Measurements from ENCODE around the gene FXYD3. TPM values are rescaled to one million over a fixed set of nuclear protein-coding genes. Genes with fewer than 3 reads are reported as not detected.

FXYD3 gene
- total and polyA plus RNA-seq, 2 of the 13 experiments (the other 11 are each of a cell fraction or from before 2014, with no cell fraction given), result 4.9 TPM; not detected in 1

DNA sequence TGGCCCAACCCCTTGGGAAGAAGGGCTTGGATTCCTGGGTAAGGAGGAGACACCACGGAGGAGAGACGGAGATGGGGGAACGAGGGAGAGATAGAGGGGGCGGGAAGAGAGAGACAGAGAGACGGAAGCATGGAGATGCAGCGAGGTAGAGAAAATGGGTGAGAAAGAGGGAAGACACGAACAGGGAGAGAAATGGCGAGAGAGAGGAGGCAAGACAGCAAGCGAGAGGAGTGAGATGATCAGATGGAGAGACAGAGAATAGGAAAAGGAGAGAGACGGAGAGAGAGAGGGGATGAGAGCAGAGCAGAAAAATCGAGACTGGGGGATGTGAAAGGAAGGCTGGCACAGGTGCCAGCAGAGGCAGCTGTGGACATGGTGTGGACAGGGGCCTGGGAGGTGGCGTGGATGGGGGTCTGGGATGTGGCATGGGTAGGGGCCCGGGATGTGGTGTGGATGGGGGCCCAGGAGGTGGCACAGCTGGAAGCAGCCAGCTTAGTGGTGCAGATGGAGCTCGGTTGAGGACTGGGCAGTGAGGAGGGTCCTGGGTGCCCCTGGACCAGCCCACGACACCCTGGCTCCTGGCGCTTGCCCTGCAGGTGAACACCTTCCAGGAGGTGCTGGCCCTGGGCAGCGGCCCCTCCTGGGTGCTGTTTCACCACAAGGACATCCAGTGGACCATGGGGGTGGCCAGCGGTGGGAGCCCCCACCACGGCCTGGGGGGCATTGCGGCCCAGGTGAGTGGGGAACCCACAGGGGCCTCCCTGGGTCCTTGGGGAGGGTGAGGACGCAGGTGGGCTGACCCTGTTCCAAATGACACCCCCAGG is 40.2 kb upstream of the FXYD3 start:
- ChIA-PET CTCF (ENCODE audit: low intra/inter-chr PET ratio, low total read pairs) (no interaction called here), POLR2A (no interaction called here)
- H3K27me3 ChIP-seq (ENCODE audit: control insufficient read depth in 1 of 2, insufficient read depth in 2 of 2, low read length in 2 of 2), result peaks cover 16 to 61% of the 10 kb centered on the region in 2 experiments
- 41% methylated on average over 13 of the region's 21 CpGs for WGBS (ENCODE audit: low lambda C conversion rate)
- no peak for FAIRE-seq
- H2AFZ ChIP-seq (ENCODE audit: low read length), result no peak overlapping the region
- H4K20me1 ChIP-seq (ENCODE audit: insufficient read depth, low read length), result no peaks in the 10 kb centered on the region
- in situ Hi-C loops (cut with HindIII; ENCODE audit: extremely low pct_ligation_motif_present, low pct_unique_long_range_greater_than_20kb), result no loop called here
- H3K9me3 ChIP-seq (ENCODE audit: low read length), result peaks cover 5% of the 10 kb centered on the region
- no peak for DNase-seq (ENCODE audit: low spot score)
- no peak overlapping the region for H3K4me2 ChIP-seq (ENCODE audit: low read depth, low read length)
- BruUV-seq (replicated peaks), result no TSS peak
- no peak for ATAC-seq
- intact Hi-C loops (cut with micrococcal nuclease; ENCODE audit: unreplicated experiment), result no loop called here
- H3K4me1 ChIP-seq (ENCODE audit: insufficient read depth, low read length), result no peaks in the 10 kb centered on the region
- H3K27ac ChIP-seq (ENCODE audit: extremely low read length, insufficient read depth, low read length), result no peak overlapping the region
- H3K79me2 ChIP-seq (ENCODE audit: insufficient read depth, low read length), result no peaks in the 10 kb centered on the region
- no peak overlapping the region for H3K4me3 ChIP-seq (replicated peaks in 1 of 3; ENCODE audit: insufficient read depth in 1 of 3, low read depth in 2 of 3, low read length in 3 of 3)
- H3K9ac ChIP-seq (ENCODE audit: insufficient read depth, low read depth, low read length), result no peak overlapping the region
- H3K36me3 ChIP-seq (replicated peaks in 1 of 2; ENCODE audit: control insufficient read depth in 1 of 2, insufficient read depth in 2 of 2, low read length in 2 of 2), result no peaks in the 10 kb centered on the region
- no peak for TF ChIP-seq RFXAP (CRISPR knock-in tag; IDR thresholded peaks at IDR 0.05; ENCODE audit: borderline replicate concordance)
- TF ChIP-seq, protein P1, sequence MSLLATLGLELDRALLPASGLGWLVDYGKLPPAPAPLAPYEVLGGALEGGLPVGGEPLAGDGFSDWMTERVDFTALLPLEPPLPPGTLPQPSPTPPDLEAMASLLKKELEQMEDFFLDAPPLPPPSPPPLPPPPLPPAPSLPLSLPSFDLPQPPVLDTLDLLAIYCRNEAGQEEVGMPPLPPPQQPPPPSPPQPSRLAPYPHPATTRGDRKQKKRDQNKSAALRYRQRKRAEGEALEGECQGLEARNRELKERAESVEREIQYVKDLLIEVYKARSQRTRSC (CRISPR knock-in tag; IDR thresholded peaks at IDR 0.05; ENCODE audit: low read depth), result no peak
- no peak for TF ChIP-seq YY1 (IDR thresholded peaks at IDR 0.05; ENCODE audit: insufficient read depth, insufficient replicate concordance, low read depth, low read length)
- TF ChIP-seq ZSCAN25 (CRISPR knock-in tag; IDR thresholded peaks at IDR 0.05), result no peak
- no peak for TF ChIP-seq ADNP (CRISPR knock-in tag; IDR thresholded peaks at IDR 0.05)
- no peak for TF ChIP-seq GTF3A (CRISPR knock-in tag; conservative IDR thresholded peaks at IDR 0.05)
- TF ChIP-seq, protein P2, sequence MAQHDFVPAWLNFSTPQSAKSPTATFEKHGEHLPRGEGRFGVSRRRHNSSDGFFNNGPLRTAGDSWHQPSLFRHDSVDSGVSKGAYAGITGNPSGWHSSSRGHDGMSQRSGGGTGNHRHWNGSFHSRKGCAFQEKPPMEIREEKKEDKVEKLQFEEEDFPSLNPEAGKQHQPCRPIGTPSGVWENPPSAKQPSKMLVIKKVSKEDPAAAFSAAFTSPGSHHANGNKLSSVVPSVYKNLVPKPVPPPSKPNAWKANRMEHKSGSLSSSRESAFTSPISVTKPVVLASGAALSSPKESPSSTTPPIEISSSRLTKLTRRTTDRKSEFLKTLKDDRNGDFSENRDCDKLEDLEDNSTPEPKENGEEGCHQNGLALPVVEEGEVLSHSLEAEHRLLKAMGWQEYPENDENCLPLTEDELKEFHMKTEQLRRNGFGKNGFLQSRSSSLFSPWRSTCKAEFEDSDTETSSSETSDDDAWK (CRISPR knock-in tag; IDR thresholded peaks at IDR 0.05), result no peak
- TF ChIP-seq FOXK1 (CRISPR knock-in tag; IDR thresholded peaks at IDR 0.05; ENCODE audit: borderline replicate concordance, low read depth), result no peak
- no peak for TF ChIP-seq ZIK1 (CRISPR knock-in tag; IDR thresholded peaks at IDR 0.05; ENCODE audit: borderline replicate concordance, low read depth)
- no peak for TF ChIP-seq ZNF281 (CRISPR knock-in tag; IDR thresholded peaks at IDR 0.05; ENCODE audit: borderline replicate concordance)
- no peak for TF ChIP-seq FLYWCH1 (CRISPR knock-in tag; IDR thresholded peaks at IDR 0.05)
- no peak for TF ChIP-seq THAP11 (CRISPR knock-in tag; IDR thresholded peaks at IDR 0.05)
- TF ChIP-seq ZNF276 (CRISPR knock-in tag; IDR thresholded peaks at IDR 0.05; ENCODE audit: low read depth), result no peak
- TF ChIP-seq NFATC3 (CRISPR knock-in tag; IDR thresholded peaks at IDR 0.05), result no peak
- TF ChIP-seq GATA4 (IDR thresholded peaks at IDR 0.05; ENCODE audit: borderline replicate concordance, low read depth), result no peak
- TF ChIP-seq ZNF251 (CRISPR knock-in tag; IDR thresholded peaks at IDR 0.05), result no peak
- no peak for TF ChIP-seq KAT2B (IDR thresholded peaks at IDR 0.05; ENCODE audit: borderline replicate concordance, low read depth, low read length)
- no peak for TF ChIP-seq RCOR2 (CRISPR knock-in tag; IDR thresholded peaks at IDR 0.05)
